NCI-H1436 treated with DMSO at 0.1 percent for 48 hours (cell line): ENCODE data around the gene ANO9.
"Not testable (repeated sequence)": the region's sequence is repeated elsewhere in the genome, so short reads cannot be mapped to it uniquely, and the experiment has no call there.

Experiments used
- DNase-seq: peaks from one replicate; lab custom pipeline; 2025; lab: John Stamatoyannopoulos, UW

ANO9 gene

DNA sequence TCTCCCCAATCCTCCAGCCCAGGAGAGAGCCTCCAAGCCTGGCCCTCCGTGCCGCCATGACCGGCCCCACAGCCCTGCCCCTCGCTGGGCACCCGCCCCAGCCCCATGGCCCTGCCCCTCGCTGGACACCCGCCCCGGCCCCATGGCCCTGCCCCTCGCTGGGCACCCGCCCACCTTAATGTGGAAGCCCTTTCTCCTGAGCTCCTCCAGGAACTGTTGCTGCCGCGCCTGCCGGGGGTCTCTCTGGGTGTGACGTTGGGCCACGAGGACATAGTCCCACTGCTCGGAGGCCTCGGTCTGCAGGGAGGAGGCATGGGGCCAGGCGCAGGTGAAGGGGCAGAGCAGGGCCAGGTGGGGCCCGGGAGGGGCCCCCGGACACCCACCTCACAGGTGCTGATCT is 8.2 kb downstream of the ANO9 start:
- no peak for DNase-seq

GRCh38 chr11:433111-433510 is 8.7 kb downstream of the ANO9 start:
- no peak for DNase-seq

DNA sequence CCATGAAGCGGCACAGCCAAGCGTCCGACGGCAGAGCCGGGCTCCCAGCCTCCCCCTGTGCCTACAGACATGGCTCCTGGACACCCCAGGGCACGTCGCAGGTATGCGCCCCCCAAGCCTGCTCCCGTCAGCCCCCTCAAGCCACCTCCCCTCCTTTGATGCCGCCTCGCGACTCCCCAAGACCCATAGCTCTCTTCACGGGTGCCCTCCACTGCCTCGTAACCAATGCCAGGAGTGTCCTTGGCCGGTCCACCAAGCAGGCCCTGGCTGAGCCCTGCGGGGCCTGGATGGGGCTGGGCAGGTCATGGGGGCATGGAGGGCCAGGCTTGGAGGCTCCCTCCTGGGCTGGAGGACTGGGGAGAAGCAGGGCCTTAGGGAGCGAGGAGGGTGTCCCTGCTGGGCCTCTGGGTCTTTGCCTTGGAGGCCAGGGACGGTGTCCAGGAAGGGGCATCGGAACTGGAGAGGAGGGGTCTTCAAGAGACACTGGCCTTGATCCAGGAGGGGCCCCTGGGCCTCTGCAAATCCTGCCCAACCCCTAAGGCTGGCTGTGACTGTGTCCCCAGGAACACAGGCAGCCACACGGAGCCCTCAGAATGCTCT is 9.2 kb downstream of the ANO9 start:
- DNase-seq, result no peak

- DNase-seq, result no peak
Measured at GRCh38 chr11:431921-432320, 9.9 kb downstream of the ANO9 start.

DNA sequence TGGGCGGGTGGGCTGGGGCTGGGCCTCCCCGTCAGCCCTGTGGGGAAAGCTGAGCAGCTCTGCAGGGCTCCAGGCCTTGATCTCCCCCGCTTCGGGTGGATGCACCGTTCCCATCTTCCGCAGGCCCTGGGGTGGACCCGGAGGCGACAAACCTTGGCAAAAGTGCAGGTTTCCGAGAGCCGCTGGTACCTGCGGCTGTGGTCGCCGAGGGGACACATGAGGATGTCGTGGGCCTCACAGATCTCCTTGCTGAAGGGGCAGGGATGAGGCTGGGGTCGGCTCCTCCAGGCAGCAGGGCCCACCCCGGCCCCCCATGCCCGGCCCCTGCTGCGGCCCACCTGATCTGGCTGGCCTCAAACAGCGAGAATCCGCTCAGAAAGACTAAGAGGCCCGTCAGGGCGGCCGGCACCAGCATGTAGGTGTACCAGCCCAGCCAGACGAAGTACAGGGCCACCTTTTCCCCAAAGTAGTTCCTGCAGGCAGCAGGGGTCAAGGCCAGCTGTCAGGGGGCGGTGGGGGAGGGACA is 11.8 kb downstream of the ANO9 start:
- DNase-seq, result no peak

- DNase-seq, result no peak
Measured at GRCh38 chr11:429391-429790, 12.4 kb downstream of the ANO9 start.

DNA sequence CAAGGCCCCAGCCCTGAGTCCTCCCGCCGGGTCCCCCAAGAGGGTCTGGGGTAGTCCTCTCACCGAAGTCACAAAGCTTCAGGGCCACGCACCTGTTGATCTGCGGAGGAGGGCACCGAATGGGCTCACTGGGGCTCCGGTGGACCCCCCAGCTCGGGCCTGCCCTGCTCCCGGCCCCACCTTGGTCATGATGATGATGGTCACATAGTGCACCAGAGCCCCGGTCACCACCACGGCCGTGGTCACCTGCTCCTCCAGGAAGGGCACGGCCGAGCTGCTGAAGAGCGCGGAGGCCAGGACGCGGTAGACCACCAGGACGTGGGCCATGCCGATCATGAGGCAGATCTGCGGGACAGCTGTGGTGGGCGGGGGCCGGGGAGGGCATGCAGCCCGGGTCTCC is 13.5 kb downstream of the ANO9 start:
- no peak for DNase-seq

DNA sequence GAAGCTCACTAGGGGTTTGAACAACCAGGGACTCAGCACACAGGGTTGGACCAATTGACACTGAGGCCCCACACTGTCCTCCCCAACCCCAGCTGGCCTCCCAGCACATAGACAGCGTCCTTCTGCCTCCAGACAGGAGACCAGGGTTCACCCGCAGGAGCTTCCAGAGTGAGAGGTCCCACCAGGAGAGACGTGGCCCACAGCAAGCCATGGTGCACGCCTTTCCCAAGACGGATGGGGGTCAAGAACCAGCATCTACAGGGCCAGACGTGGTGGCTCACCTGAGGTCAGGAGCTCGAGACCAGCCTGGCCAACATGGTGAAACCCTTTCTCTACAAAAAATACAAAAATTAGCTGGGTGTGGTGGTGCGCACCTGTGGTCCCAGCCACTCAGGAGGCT is 15.0 kb downstream of the ANO9 start:
- no peak for DNase-seq

GRCh38 chr11:425301-425700 is 16.5 kb downstream of the ANO9 start:
- DNase-seq, result no peak

DNA sequence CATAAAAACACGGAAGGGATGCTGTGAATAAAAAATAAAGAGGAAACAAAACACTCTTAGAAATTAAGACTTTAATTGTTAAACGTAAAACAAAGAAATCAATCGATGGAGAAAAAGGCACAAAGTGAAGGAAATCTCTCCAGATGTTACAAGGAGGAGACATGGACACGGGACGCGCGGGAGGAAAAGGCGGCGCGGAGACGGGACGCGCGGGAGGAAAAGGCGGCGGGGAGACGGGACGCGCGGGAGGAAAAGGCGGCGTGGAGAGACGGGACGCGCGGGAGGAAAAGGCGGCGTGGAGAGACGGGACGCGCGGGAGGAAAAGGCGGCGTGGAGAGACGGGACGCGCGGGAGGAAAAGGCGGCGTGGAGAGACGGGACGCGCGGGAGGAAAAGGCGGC is 17.0 kb downstream of the ANO9 start:
- not testable (repeated sequence) for DNase-seq

- no peak for DNase-seq
Measured at GRCh38 chr11:424232-424631, 17.6 kb downstream of the ANO9 start.

DNA sequence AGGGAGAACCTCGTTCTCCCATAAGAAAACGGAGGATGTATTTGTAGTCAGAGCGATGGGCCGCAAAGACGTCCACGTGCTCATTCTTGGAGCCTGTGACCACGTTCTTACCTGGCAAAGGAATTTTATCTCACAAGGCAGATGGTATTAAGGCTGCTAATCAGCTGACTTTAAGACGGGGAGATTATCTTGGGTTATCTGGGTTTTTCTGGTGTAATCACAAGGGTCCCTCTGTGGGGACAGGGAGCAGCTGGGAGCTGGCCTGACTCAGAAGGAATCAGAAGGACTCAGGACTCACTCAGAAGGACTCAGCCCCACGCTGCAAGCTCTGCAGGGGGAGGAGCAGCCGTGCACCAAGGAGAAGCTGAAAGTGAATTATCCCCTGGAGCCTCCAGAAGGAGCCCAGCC is 19.6 kb downstream of the ANO9 start:
- DNase-seq, result no peak

GRCh38 chr11:420911-421321 is 20.9 kb downstream of the ANO9 start:
- no peak for DNase-seq

DNA sequence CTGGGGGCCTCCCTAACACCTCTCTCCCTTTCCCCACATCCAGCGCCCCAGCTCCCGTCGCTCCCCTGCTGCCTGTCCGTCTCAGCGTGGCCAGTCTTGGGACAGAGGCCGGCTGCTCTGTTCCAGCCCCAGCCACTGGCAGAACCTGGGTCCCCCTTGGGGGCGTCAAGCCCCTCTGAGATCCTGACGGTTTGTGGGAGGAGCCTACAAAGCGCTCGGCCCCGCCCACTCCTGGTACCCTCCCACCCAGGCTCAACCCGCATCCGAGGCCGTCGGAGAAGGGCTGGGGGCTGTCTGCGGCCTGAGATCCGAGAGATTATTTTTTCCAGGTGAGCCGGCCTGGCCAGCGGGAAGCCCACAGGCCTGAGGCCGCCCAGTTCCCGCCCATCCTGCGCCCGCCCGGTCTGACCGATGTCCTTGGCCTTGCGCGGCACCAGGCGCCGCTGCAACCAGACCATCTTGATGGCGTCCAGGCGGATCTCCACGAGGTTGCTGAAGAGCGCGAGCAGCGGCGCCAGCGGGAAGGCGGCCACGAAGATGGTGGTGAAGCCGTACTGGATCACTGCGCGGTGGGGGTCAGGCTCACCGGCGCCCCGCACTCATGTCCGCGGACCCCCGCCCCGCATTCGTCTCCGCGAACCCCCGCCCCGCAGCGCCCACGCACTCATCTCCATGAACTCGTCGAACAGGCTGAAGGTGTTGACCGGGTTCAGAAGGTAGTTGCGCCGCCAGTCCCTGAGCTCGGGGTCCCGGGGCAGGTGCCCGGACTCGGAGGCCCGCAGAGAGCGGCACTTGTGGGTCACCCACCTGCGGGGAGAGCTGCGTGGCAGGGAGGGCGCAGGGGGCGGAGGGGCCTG is 21.5 kb downstream of the ANO9 start:
- no peak for DNase-seq

DNA sequence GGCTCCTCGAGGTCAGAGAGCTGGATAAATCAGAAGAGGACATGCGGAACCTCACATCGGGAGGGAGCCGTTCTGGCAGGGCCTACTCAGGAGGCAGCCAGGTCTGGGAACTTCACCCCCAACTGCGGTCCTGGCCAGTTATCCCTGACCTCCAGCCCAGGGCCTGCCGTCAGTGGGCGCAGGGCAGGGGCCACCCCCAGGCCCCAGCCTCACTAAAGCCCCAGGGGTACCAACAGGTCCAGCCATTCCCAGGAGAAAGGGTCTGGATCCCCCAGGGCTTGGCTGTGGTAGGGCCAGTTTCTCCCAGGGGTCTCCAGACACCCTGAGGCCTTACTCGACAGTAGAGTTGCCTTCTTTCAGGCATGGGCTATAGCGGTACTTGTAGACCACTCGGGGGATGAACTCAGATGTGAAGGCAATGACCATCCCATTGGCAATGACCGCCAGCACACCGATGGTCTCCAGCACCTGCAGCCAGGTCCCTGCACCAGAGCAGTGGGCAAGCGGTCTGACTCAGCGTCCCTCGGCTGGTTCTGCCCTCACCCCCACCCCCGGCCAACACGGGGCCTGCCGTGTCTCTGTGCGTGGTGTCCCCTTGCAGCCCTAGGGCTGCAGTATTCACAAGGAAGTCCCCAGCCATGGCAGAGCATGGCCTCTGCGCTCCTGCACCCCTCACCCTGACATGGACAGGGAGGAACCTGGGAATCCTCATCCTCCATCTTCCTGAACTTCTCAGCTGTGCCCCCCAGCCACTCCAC is 22.4 kb downstream of the ANO9 start:
- no peak for DNase-seq

GRCh38 chr11:418343-419247 is 23.2 kb downstream of the ANO9 start:
- DNase-seq, result no peak

DNA sequence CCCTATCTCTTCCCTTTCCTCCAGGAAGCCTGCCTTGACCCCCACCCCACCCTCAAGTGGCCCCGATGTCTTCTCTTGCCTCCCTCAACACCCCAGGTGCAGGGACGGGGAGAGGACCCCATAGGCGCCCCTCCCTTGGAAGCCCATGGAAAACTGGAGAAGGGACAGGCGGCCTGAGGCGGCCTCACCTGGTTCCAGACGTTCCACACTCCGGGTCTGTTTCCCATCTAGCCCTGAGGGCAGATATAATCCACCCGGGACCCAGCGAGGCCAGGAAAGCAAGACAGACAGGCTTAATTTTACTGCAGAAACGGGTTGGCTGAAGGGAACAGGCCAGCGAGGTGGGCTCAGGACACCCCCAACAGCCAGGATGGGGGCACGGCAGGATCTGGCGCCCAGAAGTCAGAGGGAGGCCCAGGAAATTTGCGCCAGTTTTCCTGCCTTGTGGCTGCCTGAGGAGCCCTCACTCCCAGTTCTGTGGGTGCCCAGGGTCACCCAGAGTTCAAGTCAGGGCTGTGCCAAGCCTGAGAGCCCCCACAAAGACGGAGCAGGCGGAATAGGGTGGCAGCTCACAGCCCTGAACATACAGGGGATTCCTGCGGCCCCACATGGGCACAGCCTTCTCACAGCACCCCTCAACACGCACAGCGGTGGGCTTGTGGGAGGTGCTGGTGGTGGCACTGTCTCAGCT is 24.0 kb downstream of the ANO9 start:
- DNase-seq, result no peak

GRCh38 chr11:416757-417621 is 24.8 kb downstream of the ANO9 start:
- no peak for DNase-seq

DNA sequence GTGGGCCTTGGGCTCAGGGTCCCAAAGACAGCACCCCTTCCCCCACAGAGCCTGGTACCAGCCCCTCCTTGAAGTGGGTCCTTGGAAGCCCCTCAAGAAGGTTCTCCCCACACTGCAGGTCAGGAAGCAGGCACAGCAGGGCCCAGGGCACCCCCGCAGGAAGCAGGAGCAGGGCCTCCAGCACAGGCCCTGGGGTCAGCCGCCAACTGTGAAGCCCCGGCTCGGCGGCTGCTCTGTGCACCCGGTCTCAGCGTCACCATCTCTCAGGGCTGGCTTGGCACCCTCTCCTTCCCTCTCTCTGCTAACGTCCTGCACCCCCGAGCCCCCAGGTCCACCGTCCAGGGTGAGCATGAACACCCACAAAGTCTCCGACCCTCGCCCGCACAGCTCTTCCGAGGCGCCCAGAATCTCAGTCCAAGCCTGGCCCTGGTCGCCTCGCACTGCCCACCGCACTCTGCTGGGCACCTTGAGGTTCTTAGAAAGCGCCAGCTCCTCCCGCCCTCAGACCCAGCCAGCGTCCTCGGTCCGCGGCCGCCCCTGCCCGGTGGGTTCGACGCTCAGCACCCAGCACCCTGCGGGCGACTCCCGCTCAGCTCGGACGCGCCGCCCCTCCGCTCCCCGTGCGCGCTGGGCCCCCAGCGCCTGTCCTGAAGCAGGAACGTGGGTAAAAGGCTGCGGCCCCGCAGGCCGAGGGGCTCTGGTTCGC is 25.6 kb downstream of the ANO9 start:
- DNase-seq, result no peak
